SK-N-DZ (cell line): ENCODE results near the gene FITM1.

ENCODE experiments used
- DNase-seq: peaks from one replicate; pipeline ENCODE4 v3.0.0-alpha.2; 2015; ENCODE audit warnings: low spot score

FITM1 gene

GRCh38 chr14:24139272-24139934 lies 8.9 kb downstream of the FITM1 start:
- no peak for DNase-seq

GRCh38 chr14:24141097-24141880 lies 10.8 kb downstream of the FITM1 start, which contains the start of gene EMC9:
Gene EMC9 (minus strand): TSS chr14:24141591. CDS start chr14:24141304, 287 bp downstream.
- DNase-seq = peak; percentile 100

GRCh38 chr14:24143511-24143910 lies 13.1 kb downstream of the FITM1 start:
- DNase-seq = no peak

DNA sequence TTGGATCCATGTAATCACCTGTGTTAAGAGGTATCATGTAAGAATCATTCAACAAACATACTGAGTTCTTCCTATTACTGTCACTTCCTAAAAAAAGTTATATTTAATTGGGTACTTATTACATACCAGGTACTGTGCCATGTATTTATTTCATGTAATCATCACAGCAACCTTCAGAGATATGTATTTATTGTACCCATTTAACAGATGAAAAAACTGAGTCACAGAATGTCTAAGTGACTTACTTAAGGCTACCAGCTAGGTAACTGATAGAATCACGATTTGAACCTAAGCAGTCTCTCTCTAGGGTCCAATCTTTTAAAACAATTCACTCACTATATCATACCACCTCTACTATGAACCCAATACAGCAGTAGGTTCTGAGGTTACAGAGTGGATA lies 14.0 kb downstream of the FITM1 start:
- DNase-seq = no peak

GRCh38 chr14:24145219-24145618 lies 14.8 kb downstream of the FITM1 start:
- no peak for DNase-seq

- DNase-seq = peak; percentile 57
Observed at GRCh38 chr14:24145690-24146452, 15.4 kb downstream of the FITM1 start.

DNA sequence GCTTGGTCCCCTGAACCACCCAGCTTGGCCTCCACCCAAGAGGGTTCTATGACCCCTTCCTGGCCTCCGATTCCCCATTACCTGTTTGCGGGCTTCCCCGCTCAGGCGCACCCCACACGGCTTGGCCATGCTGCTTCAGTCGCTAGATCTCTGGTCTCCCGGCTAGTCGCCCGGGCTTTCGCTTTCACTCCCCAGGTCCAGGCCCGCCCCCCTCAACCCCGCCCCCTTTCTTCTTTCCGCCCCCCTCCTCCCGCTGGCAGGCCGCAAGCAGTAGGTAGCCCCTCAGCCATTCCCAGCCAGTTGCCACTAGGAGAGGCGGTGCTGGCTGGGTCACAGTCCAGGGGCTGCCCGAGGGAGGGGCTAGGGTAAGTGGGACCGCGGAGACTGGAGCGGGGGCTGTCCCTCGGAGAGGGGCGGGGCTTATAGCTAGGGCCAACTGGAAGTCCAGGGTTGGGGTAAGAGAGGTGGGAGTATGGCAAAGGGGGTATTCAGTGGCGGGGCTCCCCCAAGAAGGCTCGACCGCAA lies 16.1 kb downstream of the FITM1 start, which contains the start of gene PSME2:
PSME2 (minus strand) TSS at position 158 of the 525 bp plus-strand sequence; CDS start at position 129, 29 bp downstream.
- peak; percentile 99 for DNase-seq

GRCh38 chr14:24146978-24147760 lies 16.7 kb downstream of the FITM1 start, which contains the start of gene RNF31:
Gene RNF31 (plus strand): TSS chr14:24147498. CDS start chr14:24147699, 201 bp downstream.
- peak; percentile 99 for DNase-seq

GRCh38 chr14:24147761-24148428 lies 17.4 kb downstream of the FITM1 start:
- no peak for DNase-seq

- no peak for DNase-seq
Observed at GRCh38 chr14:24149302-24149969, 19.0 kb downstream of the FITM1 start.

GRCh38 chr14:24150061-24150460 lies 19.6 kb downstream of the FITM1 start:
- DNase-seq = no peak

DNA sequence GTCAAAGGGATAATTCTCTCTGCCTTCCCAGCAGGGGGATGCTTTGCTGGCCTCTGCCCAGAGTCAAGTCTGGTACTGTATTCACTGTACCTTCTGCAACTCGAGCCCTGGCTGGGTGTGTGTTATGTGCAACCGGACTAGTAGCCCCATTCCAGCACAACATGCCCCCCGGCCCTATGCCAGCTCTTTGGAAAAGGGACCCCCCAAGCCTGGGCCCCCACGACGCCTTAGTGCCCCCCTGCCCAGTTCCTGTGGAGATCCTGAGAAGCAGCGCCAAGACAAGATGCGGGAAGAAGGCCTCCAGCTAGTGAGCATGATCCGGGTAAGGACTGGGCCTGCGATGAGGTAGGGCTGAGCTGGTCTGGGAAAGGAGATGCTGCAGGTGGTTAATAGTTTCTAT lies 20.1 kb downstream of the FITM1 start:
- no peak for DNase-seq

DNA sequence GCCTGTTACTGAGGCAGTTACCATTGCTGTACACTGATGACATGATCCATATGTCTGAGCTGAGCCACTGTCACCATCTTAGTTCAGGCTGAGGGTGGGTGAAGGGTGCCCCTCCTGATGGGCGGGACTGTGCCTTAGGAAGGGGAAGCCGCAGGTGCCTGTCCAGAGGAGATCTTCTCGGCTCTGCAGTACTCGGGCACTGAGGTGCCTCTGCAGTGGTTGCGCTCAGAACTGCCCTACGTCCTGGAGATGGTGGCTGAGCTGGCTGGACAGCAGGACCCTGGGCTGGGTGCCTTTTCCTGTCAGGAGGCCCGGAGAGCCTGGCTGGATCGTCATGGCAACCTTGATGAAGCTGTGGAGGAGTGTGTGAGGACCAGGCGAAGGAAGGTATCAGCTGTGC lies 20.5 kb downstream of the FITM1 start:
- DNase-seq = no peak

DNA sequence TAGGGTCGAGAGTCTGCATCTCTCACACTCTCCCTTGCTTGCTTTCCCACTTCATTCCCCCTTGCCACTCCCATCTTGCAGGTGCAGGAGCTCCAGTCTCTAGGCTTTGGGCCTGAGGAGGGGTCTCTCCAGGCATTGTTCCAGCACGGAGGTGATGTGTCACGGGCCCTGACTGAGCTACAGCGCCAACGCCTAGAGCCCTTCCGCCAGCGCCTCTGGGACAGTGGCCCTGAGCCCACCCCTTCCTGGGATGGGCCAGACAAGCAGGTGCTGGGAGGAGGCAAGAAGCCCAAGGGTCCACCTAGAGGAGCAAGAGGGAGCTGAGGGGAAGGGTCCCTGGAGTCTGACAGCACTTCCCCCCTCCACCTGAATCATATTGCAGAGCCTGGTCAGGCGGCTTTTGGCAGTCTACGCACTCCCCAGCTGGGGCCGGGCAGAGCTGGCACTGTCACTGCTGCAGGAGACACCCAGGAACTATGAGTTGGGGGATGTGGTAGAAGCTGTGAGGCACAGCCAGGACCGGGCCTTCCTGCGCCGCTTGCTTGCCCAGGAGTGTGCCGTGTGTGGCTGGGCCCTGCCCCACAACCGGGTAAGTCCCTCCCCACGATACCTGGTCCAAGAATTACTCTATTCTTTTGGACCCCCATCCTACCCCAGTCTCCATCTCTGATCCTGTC lies 21.1 kb downstream of the FITM1 start:
- DNase-seq = no peak

- DNase-seq = no peak
Observed at GRCh38 chr14:24155100-24155499, 24.6 kb downstream of the FITM1 start.

GRCh38 chr14:24156840-24157239 lies 26.4 kb downstream of the FITM1 start:
- DNase-seq = no peak

DNA sequence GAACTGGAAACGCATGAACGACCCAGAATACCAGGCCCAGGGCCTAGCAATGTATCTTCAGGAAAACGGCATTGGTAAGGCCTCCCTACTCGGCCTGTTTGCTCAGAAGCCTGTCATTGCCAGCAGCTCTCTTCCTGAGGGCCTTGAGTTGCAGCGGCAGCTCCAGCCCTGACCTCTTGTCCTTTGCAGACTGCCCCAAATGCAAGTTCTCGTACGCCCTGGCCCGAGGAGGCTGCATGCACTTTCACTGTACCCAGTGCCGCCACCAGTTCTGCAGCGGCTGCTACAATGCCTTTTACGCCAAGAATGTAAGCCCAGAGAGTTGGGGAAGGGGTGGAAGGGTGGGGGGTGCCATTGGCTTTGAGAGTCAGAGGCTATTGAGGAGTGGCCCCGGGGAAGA lies 26.9 kb downstream of the FITM1 start:
- DNase-seq = no peak

GRCh38 chr14:24159777-24160498 lies 29.5 kb downstream of the FITM1 start:
- no peak for DNase-seq

GRCh38 chr14:24160499-24160849 lies 30.0 kb downstream of the FITM1 start:
- no peak for DNase-seq
